Stimulated activated CD4-positive, alpha-beta T cell treated with anti-CD3 and anti-CD28 coated beads, Interleukin-15, amount 100 ng/mL, for 1 hour (primary cell): ENCODE measurements around the gene CDH5.

ENCODE experiments used
- DNase-seq, 2 donors: peaks; one replicate each; pipeline ENCODE4 v3.0.0-alpha.2; 2020; ENCODE audit warnings: low read depth in 1 of 2, low spot score in 1 of 2

CDH5 gene

GRCh38 chr16:66354034-66354909 lies 12.2 kb upstream of the CDH5 start:
- no peak for DNase-seq

- no peak for DNase-seq
These were observed 11.0 kb upstream of the CDH5 start for GRCh38 chr16:66355526-66355925.

GRCh38 chr16:66357523-66357928 lies 9.0 kb upstream of the CDH5 start:
- DNase-seq, result no peak

GRCh38 chr16:66358231-66358630 lies 8.3 kb upstream of the CDH5 start:
- no peak for DNase-seq

GRCh38 chr16:66359012-66359411 lies 7.5 kb upstream of the CDH5 start:
- no peak for DNase-seq

GRCh38 chr16:66359811-66360608 lies 6.5 kb upstream of the CDH5 start:
- DNase-seq, result no peak

GRCh38 chr16:66360624-66361324 lies 5.7 kb upstream of the CDH5 start:
- DNase-seq, result no peak

- no peak for DNase-seq
These were observed 4.8 kb upstream of the CDH5 start for GRCh38 chr16:66361604-66362135.

GRCh38 chr16:66363211-66363777 lies 3.2 kb upstream of the CDH5 start:
- DNase-seq, result no peak

GRCh38 chr16:66364117-66364958 lies 2.2 kb upstream of the CDH5 start:
- no peak for DNase-seq

GRCh38 chr16:66364959-66365306 lies 1.6 kb upstream of the CDH5 start:
- DNase-seq, result no peak

GRCh38 chr16:66365651-66366050 lies 840 bp upstream of the CDH5 start:
- DNase-seq, result no peak

- DNase-seq, result no peak
These were observed 1.7 kb downstream of the CDH5 start for GRCh38 chr16:66367968-66368891.

GRCh38 chr16:66369055-66369592 lies 2.6 kb downstream of the CDH5 start:
- no peak for DNase-seq

GRCh38 chr16:66370786-66371684 lies 4.5 kb downstream of the CDH5 start:
- DNase-seq, result no peak

- no peak for DNase-seq
These were observed 5.8 kb downstream of the CDH5 start for GRCh38 chr16:66372078-66372897.

GRCh38 chr16:66372898-66373155 lies 6.3 kb downstream of the CDH5 start:
- DNase-seq, result no peak
